H1 (cell line): ENCODE measurements around the gene HHAT. TPM values are rescaled to one million over a fixed set of nuclear protein-coding genes. Genes with fewer than 3 reads are reported as not detected.

ENCODE experiments used
- CTCF ChIA-PET: fragments of 300-600 bp; sonication (Branson Sonifier 250); formaldehyde crosslinking; loops from one replicate; lab custom pipeline; 2021; ENCODE audit not compliant: partially characterized antibody; lab: Charles Lee
- POLR2A ChIA-PET: fragments of 300-600 bp; sonication (Branson Sonifier 250); formaldehyde crosslinking; loops from one replicate; lab custom pipeline; 2021; ENCODE audit warnings: inconsistent platforms; ENCODE audit not compliant: partially characterized antibody; lab: Charles Lee
- DNase-seq, 2 experiments: peaks; one replicate each; pipeline versions ENCODE4 v3.0.0 to v3.0.0-alpha.2; 2010 to 2022; ENCODE audit warnings: low spot score in 2 of 2, low read depth in 1 of 2, mixed read lengths in 1 of 2
- FAIRE-seq: peaks from 2 replicates; lab custom pipeline; 2011; peaks lifted over from hg19 to GRCh38; lab: Jason Lieb, UNC
- H2AFZ ChIP-seq: 2 replicates; pipeline ENCODE4 v1.8.1; 2012; ENCODE audit warnings: low read length, inconsistent platforms
- H2AK5ac ChIP-seq: 2 replicates; pipeline ENCODE4 v1.6.1; 2013; ENCODE audit warnings: low read depth, low read length
- H2BK120ac ChIP-seq: replicated peaks from 2 replicates; pipeline ENCODE3; 2013; ENCODE audit warnings: low read depth, low read length, inconsistent platforms
- H2BK12ac ChIP-seq: 2 replicates; pipeline ENCODE4 v1.6.1; 2013; ENCODE audit warnings: low read depth, low read length
- H2BK15ac ChIP-seq: 2 replicates; pipeline ENCODE4 v1.6.1; 2013; ENCODE audit warnings: low read length
- H2BK20ac ChIP-seq: 2 replicates; pipeline ENCODE4 v1.6.1; 2013; ENCODE audit warnings: low read length
- H2BK5ac ChIP-seq: 2 replicates; pipeline ENCODE4 v1.6.1; 2013; ENCODE audit warnings: low read depth, low read length
- H3K14ac ChIP-seq: 2 replicates; pipeline ENCODE4 v1.6.1; 2013; ENCODE audit warnings: inconsistent platforms; ENCODE audit not compliant: insufficient read length
- H3K18ac ChIP-seq: 2 replicates; pipeline ENCODE4 v1.6.1; 2013; ENCODE audit warnings: low read length; ENCODE audit errors: extremely low read depth
- H3K23ac ChIP-seq: 2 replicates; pipeline ENCODE4 v1.6.1; 2013; ENCODE audit warnings: inconsistent platforms; ENCODE audit not compliant: insufficient read length
- H3K23me2 ChIP-seq: 2 replicates; pipeline ENCODE4 v1.6.1; 2013; ENCODE audit warnings: low read depth, low read length
- H3K27ac ChIP-seq: 2 replicates; pipeline ENCODE4 v1.6.1; 2011; ENCODE audit warnings: low read depth, low read length, inconsistent platforms
- H3K27me3 ChIP-seq, 4 experiments: replicated peaks in 1 of 4; 1 replicate in 1 of 4; 2 replicates in 3 of 4; pipeline versions ENCODE4 v1.6.1 to v1.8.1; 2011 to 2013; ENCODE audit warnings: low read length in 3 of 4, mild to moderate bottlenecking in 3 of 4, inconsistent platforms in 2 of 4, mixed read lengths in 2 of 4, moderate library complexity in 1 of 4; ENCODE audit not compliant: control insufficient read depth in 3 of 4, insufficient read depth in 3 of 4; ENCODE audit errors: extremely low read depth in 1 of 4
- H3K36me3 ChIP-seq, 4 experiments: 2 replicates each; pipeline versions ENCODE4 v1.6.1 to v1.8.1; 2011 to 2013; ENCODE audit warnings: mild to moderate bottlenecking in 4 of 4, low read length in 3 of 4, moderate library complexity in 2 of 4, control low read depth in 1 of 4, inconsistent platforms in 1 of 4; ENCODE audit not compliant: insufficient read depth in 4 of 4, control insufficient read depth in 2 of 4
- H3K4ac ChIP-seq: replicated peaks from 2 replicates; pipeline ENCODE3; 2013; ENCODE audit warnings: low read length, low read depth, mixed read lengths, inconsistent platforms; ENCODE audit not compliant: insufficient read length
- H3K4me1 ChIP-seq, 4 experiments: replicated peaks in 1 of 4; 1 replicate in 1 of 4; 2 replicates in 3 of 4; pipeline versions ENCODE4 v1.6.1 to v1.8.1; 2011 to 2013; ENCODE audit warnings: low read length in 3 of 4, inconsistent platforms in 2 of 4, mixed read lengths in 1 of 4; ENCODE audit not compliant: insufficient read depth in 4 of 4, control insufficient read depth in 3 of 4
- H3K4me2 ChIP-seq, 2 experiments: 2 replicates each; pipeline versions ENCODE4 v1.6.1 to v1.8.1; 2011 to 2013; ENCODE audit warnings: low read depth in 2 of 2, low read length in 2 of 2, control low read depth in 1 of 2, inconsistent platforms in 1 of 2, mild to moderate bottlenecking in 1 of 2; ENCODE audit not compliant: insufficient read depth in 1 of 2
- H3K4me3 ChIP-seq, 4 experiments: fragments of 200-600, 300-600 bp in 1 of 4; sonication (generic), shearing (Covaris generic), sonication (Bioruptor Twin) in 1 of 4; 2 replicates each; pipeline versions ENCODE4 v1.5.1 to v1.8.1; 2011 to 2016; ENCODE audit warnings: low read length in 4 of 4, low read depth in 3 of 4, control low read depth in 2 of 4, inconsistent platforms in 2 of 4, mild to moderate bottlenecking in 2 of 4, mixed read lengths in 1 of 4, moderate library complexity in 1 of 4; ENCODE audit not compliant: insufficient read depth in 2 of 4; ENCODE audit errors: extremely low read depth in 1 of 4
- H3K56ac ChIP-seq: replicated peaks from 2 replicates; pipeline ENCODE3; 2013; ENCODE audit warnings: low read depth, mild to moderate bottlenecking, mixed read lengths, low read length, inconsistent platforms; ENCODE audit not compliant: insufficient read length
- H3K79me1 ChIP-seq: 2 replicates; pipeline ENCODE4 v1.6.1; 2013; ENCODE audit warnings: low read depth, low read length, control low read depth
- H3K79me2 ChIP-seq, 2 experiments: 2 replicates each; pipeline versions ENCODE4 v1.6.1 to v1.8.1; 2012 to 2013; ENCODE audit warnings: low read length in 2 of 2, mild to moderate bottlenecking in 2 of 2, inconsistent platforms in 1 of 2; ENCODE audit not compliant: insufficient read depth in 2 of 2, control insufficient read depth in 1 of 2
- H3K9ac ChIP-seq, 4 experiments: replicated peaks in 1 of 4; 1 replicate in 1 of 4; 2 replicates in 3 of 4; pipeline versions ENCODE4 v1.6.1 to v1.8.1; 2011 to 2013; ENCODE audit warnings: low read depth in 3 of 4, low read length in 3 of 4, control low read depth in 2 of 4, mild to moderate bottlenecking in 2 of 4, moderate library complexity in 2 of 4, inconsistent platforms in 1 of 4; ENCODE audit errors: extremely low read depth in 1 of 4
- H3K9me3 ChIP-seq, 2 experiments: 2 replicates each; pipeline versions ENCODE4 v1.6.1 to v1.8.1; 2012 to 2013; ENCODE audit warnings: mild to moderate bottlenecking in 2 of 2, moderate library complexity in 2 of 2, control low read depth in 1 of 2, inconsistent platforms in 1 of 2, low read depth in 1 of 2, low read length in 1 of 2, mixed read lengths in 1 of 2; ENCODE audit not compliant: insufficient read depth in 2 of 2
- H4K20me1 ChIP-seq, 2 experiments: replicated peaks in 1 of 2; 2 replicates each; pipeline versions ENCODE3 to v1.8.1; 2011 to 2013; ENCODE audit warnings: inconsistent platforms in 2 of 2, low read length in 2 of 2, mild to moderate bottlenecking in 1 of 2; ENCODE audit not compliant: insufficient read depth in 2 of 2, control insufficient read depth in 1 of 2
- H4K5ac ChIP-seq: 2 replicates; pipeline ENCODE4 v1.6.1; 2013; ENCODE audit warnings: low read length, low read depth, mixed read lengths, inconsistent platforms; ENCODE audit not compliant: insufficient read length
- H4K8ac ChIP-seq: 2 replicates; pipeline ENCODE4 v1.8.0; 2013; ENCODE audit warnings: mild to moderate bottlenecking, moderate library complexity, low read length, inconsistent platforms; ENCODE audit not compliant: insufficient read depth; ENCODE audit errors: extremely low read depth
- H4K91ac ChIP-seq: replicated peaks from 2 replicates; pipeline ENCODE3; 2013; ENCODE audit warnings: low read length, mixed read lengths, inconsistent platforms; ENCODE audit not compliant: insufficient read length
- EGR1 ChIP-seq: IDR thresholded peaks from 2 replicates; pipeline ENCODE4 v1.6.1; 2011; ENCODE audit warnings: low read depth, low read length, borderline replicate concordance
- GABPA ChIP-seq: IDR thresholded peaks from 2 replicates; pipeline ENCODE4 v1.6.1; 2011; ENCODE audit warnings: mild to moderate bottlenecking, low read length, moderate library complexity, borderline replicate concordance; ENCODE audit not compliant: insufficient read depth
- HDAC2 ChIP-seq, 2 experiments: fragments of 300-600 bp in 1 of 2; sonication (generic) in 1 of 2; IDR thresholded peaks; 2 replicates each; pipeline ENCODE4 v1.6.1; 2011 to 2012; ENCODE audit warnings: low read depth in 2 of 2, low read length in 2 of 2, mild to moderate bottlenecking in 2 of 2, moderate library complexity in 2 of 2, borderline replicate concordance in 1 of 2, inconsistent platforms in 1 of 2
- NRF1 ChIP-seq: IDR thresholded peaks from 2 replicates; pipeline ENCODE4 v1.6.1; 2011; ENCODE audit warnings: mild to moderate bottlenecking, low read depth, low read length, improper control_type of control experiment
- SRF ChIP-seq: IDR thresholded peaks from 2 replicates; pipeline ENCODE4 v1.6.1; 2011; ENCODE audit warnings: mild to moderate bottlenecking, low read depth, low read length, moderate library complexity
- SUZ12 ChIP-seq: fragments of 200-600 bp; sonication (generic); IDR thresholded peaks from 2 replicates; pipeline ENCODE4 v1.6.1; 2012; ENCODE audit warnings: mild to moderate bottlenecking, inconsistent platforms, low read length, moderate library complexity, mixed read lengths
- TCF12 ChIP-seq: IDR thresholded peaks from 2 replicates; pipeline ENCODE4 v1.6.1; 2011; ENCODE audit warnings: low read depth, mild to moderate bottlenecking, low read length
- WGBS, 2 experiments: shearing (Covaris generic) in 1 of 2; methylation state at CpG; one replicate each; pipeline versions ENCODE4 v1.1.6 to v1.1.7; 2013 to 2015; ENCODE audit warnings: low lambda C conversion rate in 2 of 2, mixed read lengths in 2 of 2, inconsistent platforms in 1 of 2, low coverage in 1 of 2, missing lambda C conversion rate in 1 of 2; ENCODE audit not compliant: insufficient replicate concordance in 2 of 2, insufficient coverage in 1 of 2, insufficient read length in 1 of 2; ENCODE audit errors: extremely low coverage in 1 of 2, missing lambda C conversion rate in 1 of 2; 5-methylcytosine and 5-hydroxymethylcytosine counted together
- polyA plus RNA-seq, 7 experiments: library from polyadenylated mRNA; depleted of rRNA in 3 of 7; stranded (reverse) in 5 of 7; unstranded in 2 of 7; fragments of >200 nt in 5 of 7; fragments of 200-250 nt in 2 of 7; gene quantifications; 1 replicate in 5 of 7; 2 replicates in 1 of 7; 4 replicates in 1 of 7; pipeline versions ENCODE4 v1.2.1 to v1.2.3, GENCODE V29; 2011 to 2013; ENCODE audit warnings: missing spikeins in 2 of 7, mixed read lengths in 2 of 7
- total RNA-seq: library from RNA; stranded (reverse); fragmentation: NEBNext Ultra II Directional; extraction: Animal tissue kit (Norgen Biotek cat#: 25700); gene quantifications from 2 replicates; pipeline ENCODE4 v1.2.1, GENCODE V29; 2021

Gene HHAT
- total and polyA plus RNA-seq, 2 of the 8 experiments (the other 6 are each of a cell fraction or from before 2014, with no cell fraction given) = 0.15 to 0.51 TPM

GRCh38 chr1:210288116-210288515 is 40.6 kb upstream of the HHAT start:
- H2BK5ac ChIP-seq = no peak overlapping the region
- DNase-seq (no peak), FAIRE-seq (no peak)
- H2BK15ac ChIP-seq = no peak overlapping the region; the same call in 1 of the 2 replicates
- H2BK20ac ChIP-seq = no peak overlapping the region
- TF ChIP-seq EGR1 (no peak), NRF1 (no peak), GABPA (no peak), HDAC2 (IDR thresholded peaks at IDR 0.05; ENCODE audit: borderline replicate concordance in 1 of 2, low read depth in 2 of 2, low read length in 2 of 2) (no peak), SRF (no peak), TCF12 (no peak), SUZ12 (no peak)
- peaks cover 0 to 6% (median 3%) of the 10 kb centered on the region in 4 experiments; a peak in 3 of 7 replicates for H3K27me3 ChIP-seq
- no peak overlapping the region for H3K27ac ChIP-seq
- H4K20me1 ChIP-seq = no peaks in the 10 kb centered on the region
- no peaks in the 10 kb centered on the region for H3K36me3 ChIP-seq
- no peak overlapping the region for H3K9ac ChIP-seq
- peaks cover 6% of the 10 kb centered on the region; the same call in 1 of the 2 replicates for H3K23me2 ChIP-seq
- H4K5ac ChIP-seq = no peak overlapping the region
- no peak overlapping the region for H2BK120ac ChIP-seq
- H3K4me2 ChIP-seq = no peak overlapping the region
- H3K23ac ChIP-seq = no peak overlapping the region
- no peak overlapping the region for H3K14ac ChIP-seq
- ChIA-PET CTCF (interaction anchor here (0.6 to 1.4 kb wide), 7 partner anchors 9 to 1129 kb away, joined by 3 to 5 read pairs (median 3); no protein-coding TSS in a partner anchor), POLR2A (interaction anchor here (1.0 kb wide), 1 partner anchor 86 kb away, joined by 4 read pairs; no protein-coding TSS in a partner anchor)
- no peak overlapping the region for H3K4ac ChIP-seq
- H4K8ac ChIP-seq = no peak overlapping the region
- no peak overlapping the region for H2AFZ ChIP-seq
- H3K4me3 ChIP-seq = no peak overlapping the region
- H2BK12ac ChIP-seq = no peak overlapping the region
- H3K79me1 ChIP-seq = no peaks in the 10 kb centered on the region
- no peaks in the 10 kb centered on the region for H3K9me3 ChIP-seq
- H4K91ac ChIP-seq = no peak overlapping the region
- H3K79me2 ChIP-seq = no peaks in the 10 kb centered on the region
- no peak overlapping the region for H2AK5ac ChIP-seq
- H3K56ac ChIP-seq = no peak overlapping the region
- WGBS, 2 experiments = 95% methylated on average over 4 of the region's 4 CpGs; no CpG with 5 or more reads in 1 of the 2 experiments
- H3K18ac ChIP-seq = no peak overlapping the region
- H3K4me1 ChIP-seq = peaks cover 0 to 8% (median 3%) of the 10 kb centered on the region in 4 experiments; a peak in 4 of 7 replicates
